CD14-positive monocyte (primary cell): ENCODE data around the gene KCNMA1. TPM values are rescaled to one million over a fixed set of nuclear protein-coding genes. Genes with fewer than 3 reads are reported as not detected.

Experiments
- DNase-seq, 3 donors: peaks; one replicate each; pipeline ENCODE4 v3.0.0-alpha.2; 2011 to 2022
- H2AFZ ChIP-seq: 2 replicates; pipeline ENCODE4 v1.6.0; 2012; ENCODE audit warnings: mild to moderate bottlenecking, low read depth, low read length, inconsistent platforms; ENCODE audit not compliant: insufficient read depth, poor library complexity, severe bottlenecking
- H3K27ac ChIP-seq, 2 donors: 1 replicate in 1 of 2; 2 replicates in 1 of 2; pipeline ENCODE4 v1.5.1; 2012 to 2013; ENCODE audit warnings: low read length in 2 of 2, control low read depth in 1 of 2, inconsistent platforms in 1 of 2, low read depth in 1 of 2, mild to moderate bottlenecking in 1 of 2
- H3K27me3 ChIP-seq, 2 donors: one replicate each; pipeline versions ENCODE4 v1.6.0 to v1.6.1; 2011 to 2013; ENCODE audit warnings: low read length in 2 of 2; ENCODE audit not compliant: control insufficient read depth in 2 of 2, insufficient read depth in 2 of 2
- H3K36me3 ChIP-seq, 2 donors: replicated peaks in 1 of 2; 1 replicate in 1 of 2; 2 replicates in 1 of 2; pipeline versions ENCODE4 v1.5.1 to v1.6.1; 2012 to 2013; ENCODE audit warnings: low read length in 2 of 2, control low read depth in 1 of 2, inconsistent platforms in 1 of 2, mild to moderate bottlenecking in 1 of 2; ENCODE audit not compliant: insufficient read depth in 2 of 2, control insufficient read depth in 1 of 2
- H3K4me1 ChIP-seq, 2 donors: 1 replicate in 1 of 2; 2 replicates in 1 of 2; pipeline versions ENCODE4 v1.5.1 to v1.6.1; 2012 to 2013; ENCODE audit warnings: low read length in 2 of 2, control low read depth in 1 of 2, inconsistent platforms in 1 of 2, mild to moderate bottlenecking in 1 of 2, moderate library complexity in 1 of 2; ENCODE audit not compliant: insufficient read depth in 2 of 2, control insufficient read depth in 1 of 2
- H3K4me2 ChIP-seq: replicated peaks from 2 replicates; pipeline ENCODE3; 2012; ENCODE audit warnings: low read length, moderate library complexity, mild to moderate bottlenecking; ENCODE audit not compliant: poor library complexity, severe bottlenecking; ENCODE audit errors: extremely low read depth
- H3K4me3 ChIP-seq, 3 experiments: fragments of 200-600 bp in 1 of 3; sonication (generic) in 1 of 3; replicated peaks in 1 of 3; 1 replicate in 2 of 3; 2 replicates in 1 of 3; pipeline ENCODE4 v1.5.1; 2011 to 2013; ENCODE audit warnings: low read length in 3 of 3, mild to moderate bottlenecking in 3 of 3, control low read depth in 2 of 3, low read depth in 2 of 3, inconsistent platforms in 1 of 3, moderate library complexity in 1 of 3
- H3K79me2 ChIP-seq: 2 replicates; pipeline ENCODE4 v1.6.0; 2012; ENCODE audit warnings: mild to moderate bottlenecking, control low read depth, inconsistent platforms, low read length, moderate library complexity; ENCODE audit not compliant: insufficient read depth
- H3K9ac ChIP-seq: 2 replicates; pipeline ENCODE4 v1.6.0; 2017; ENCODE audit warnings: low read length, mild to moderate bottlenecking; ENCODE audit not compliant: insufficient read depth, poor library complexity, severe bottlenecking
- H3K9me3 ChIP-seq, 2 donors: replicated peaks in 1 of 2; 1 replicate in 1 of 2; 2 replicates in 1 of 2; pipeline versions ENCODE4 v1.5.1 to v1.6.1; 2012 to 2013; ENCODE audit warnings: low read length in 2 of 2, control low read depth in 1 of 2; ENCODE audit not compliant: control insufficient read depth in 1 of 2, insufficient read depth in 1 of 2
- H4K20me1 ChIP-seq: 2 replicates; pipeline ENCODE4 v1.6.0; 2012; ENCODE audit warnings: mild to moderate bottlenecking, low read length, control low read depth, moderate library complexity; ENCODE audit not compliant: insufficient read depth
- H3K27ac Mint-ChIP-seq, 7 donors: one replicate each; pipeline ENCODE4 v1.8.0; 2020; ENCODE audit warnings: mild to moderate bottlenecking in 7 of 7, mixed read lengths in 7 of 7, moderate library complexity in 6 of 7, inconsistent platforms in 2 of 7
- H3K27me3 Mint-ChIP-seq, 3 donors: one replicate each; pipeline ENCODE4 v1.8.0; 2021 to 2022; ENCODE audit warnings: low read depth in 3 of 3, mild to moderate bottlenecking in 3 of 3, mixed read lengths in 3 of 3, moderate library complexity in 3 of 3, inconsistent platforms in 1 of 3
- H3K36me3 Mint-ChIP-seq, 2 donors: one replicate each; pipeline ENCODE4 v1.8.0; 2020; ENCODE audit warnings: mixed read lengths in 2 of 2, inconsistent platforms in 1 of 2, mild to moderate bottlenecking in 1 of 2
- H3K4me1 Mint-ChIP-seq: one replicate; pipeline ENCODE4 v1.8.0; 2020; ENCODE audit warnings: mild to moderate bottlenecking, mixed read lengths
- H3K4me3 Mint-ChIP-seq, 2 donors: one replicate each; pipeline ENCODE4 v1.8.0; 2020; ENCODE audit warnings: mild to moderate bottlenecking in 2 of 2, mixed read lengths in 2 of 2, moderate library complexity in 1 of 2
- H3K9me3 Mint-ChIP-seq, 7 donors: one replicate each; pipeline ENCODE4 v1.8.0; 2020 to 2022; ENCODE audit warnings: mixed read lengths in 7 of 7, mild to moderate bottlenecking in 6 of 7, moderate library complexity in 6 of 7, inconsistent platforms in 2 of 7
- WGBS: methylation state at CpG from one replicate; pipeline ENCODE4 v1.1.5; 2013; ENCODE audit warnings: missing lambda C conversion rate; ENCODE audit not compliant: insufficient coverage; 5-methylcytosine and 5-hydroxymethylcytosine counted together
- intact Hi-C, 2 donors: fragments of 100-400 bp; cut with micrococcal nuclease; formaldehyde crosslinking; loops; one replicate each; pipeline versions ENCODE4 v1.15.0 to v1.15.1; 2023
- polyA plus RNA-seq, 3 donors: library from polyadenylated mRNA; depleted of rRNA in 1 of 3; unstranded in 2 of 3; stranded (reverse) in 1 of 3; fragments of 300-500 nt in 2 of 3; fragments of >200 nt in 1 of 3; fragmentation: Illumina TruSeq in 2 of 3; gene quantifications; 1 replicate in 2 of 3; 2 replicates in 1 of 3; pipeline ENCODE4 v1.2.3, GENCODE V29; 2012 to 2021
- TF ChIP-seq, protein P1 (sequence below): fragments of 200-600 bp; IDR thresholded peaks from one replicate; pipeline ENCODE4 v1.8.0; 2022; ENCODE audit warnings: antibody characterized with exemption, mild to moderate bottlenecking

The KCNMA1 gene
- polyA plus RNA-seq, 3 donors, result 0.11 to 1.0 TPM; not detected in 1

DNA sequence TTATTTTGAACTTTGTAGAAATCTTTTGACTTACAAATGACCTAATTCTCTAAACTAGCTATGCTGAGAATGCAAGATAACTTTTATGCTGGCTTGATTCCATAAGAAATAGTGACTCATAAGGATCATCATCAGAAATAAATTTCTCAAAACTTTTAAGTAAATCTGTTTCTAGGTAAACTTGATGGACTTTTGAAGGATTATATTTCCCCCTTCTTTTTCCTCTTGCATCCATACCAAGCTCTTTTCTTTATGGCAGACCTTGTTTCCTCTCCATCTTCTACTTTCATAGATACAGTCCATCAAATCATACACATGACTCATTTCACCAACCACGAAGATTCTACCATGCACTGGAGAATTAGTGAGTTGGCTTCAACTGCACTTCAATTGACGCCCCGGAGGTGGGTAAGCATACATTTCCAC, 336.3 kb downstream of the KCNMA1 start:
- H3K27me3 Mint-ChIP-seq, result peaks cover 10 to 22% (median 16%) of the 10 kb centered on the region in 3 donors
- no peak overlapping the region for H3K9ac ChIP-seq
- no peak overlapping the region for H3K27ac ChIP-seq
- H3K27ac Mint-ChIP-seq, result no peak overlapping the region
- H3K36me3 Mint-ChIP-seq, result no peaks in the 10 kb centered on the region
- no peaks in the 10 kb centered on the region for H3K4me1 ChIP-seq
- H3K79me2 ChIP-seq, result no peaks in the 10 kb centered on the region
- H2AFZ ChIP-seq, result no peak overlapping the region
- intact Hi-C loops, result no loop called here
- no peak for DNase-seq
- H3K27me3 ChIP-seq, result no peaks in the 10 kb centered on the region
- H3K4me3 ChIP-seq, result no peak overlapping the region
- no peaks in the 10 kb centered on the region for H3K36me3 ChIP-seq
- H4K20me1 ChIP-seq, result no peaks in the 10 kb centered on the region
- TF ChIP-seq, protein P1, sequence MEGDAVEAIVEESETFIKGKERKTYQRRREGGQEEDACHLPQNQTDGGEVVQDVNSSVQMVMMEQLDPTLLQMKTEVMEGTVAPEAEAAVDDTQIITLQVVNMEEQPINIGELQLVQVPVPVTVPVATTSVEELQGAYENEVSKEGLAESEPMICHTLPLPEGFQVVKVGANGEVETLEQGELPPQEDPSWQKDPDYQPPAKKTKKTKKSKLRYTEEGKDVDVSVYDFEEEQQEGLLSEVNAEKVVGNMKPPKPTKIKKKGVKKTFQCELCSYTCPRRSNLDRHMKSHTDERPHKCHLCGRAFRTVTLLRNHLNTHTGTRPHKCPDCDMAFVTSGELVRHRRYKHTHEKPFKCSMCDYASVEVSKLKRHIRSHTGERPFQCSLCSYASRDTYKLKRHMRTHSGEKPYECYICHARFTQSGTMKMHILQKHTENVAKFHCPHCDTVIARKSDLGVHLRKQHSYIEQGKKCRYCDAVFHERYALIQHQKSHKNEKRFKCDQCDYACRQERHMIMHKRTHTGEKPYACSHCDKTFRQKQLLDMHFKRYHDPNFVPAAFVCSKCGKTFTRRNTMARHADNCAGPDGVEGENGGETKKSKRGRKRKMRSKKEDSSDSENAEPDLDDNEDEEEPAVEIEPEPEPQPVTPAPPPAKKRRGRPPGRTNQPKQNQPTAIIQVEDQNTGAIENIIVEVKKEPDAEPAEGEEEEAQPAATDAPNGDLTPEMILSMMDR, result no peak
- peaks cover 4 to 12% of the 10 kb centered on the region in 2 donors for H3K9me3 ChIP-seq
- peaks cover 2 to 12% (median 7%) of the 10 kb centered on the region in 7 donors for H3K9me3 Mint-ChIP-seq
- no CpG with 5 or more reads among the region's 3 CpGs for WGBS
- no peak overlapping the region for H3K4me2 ChIP-seq
- H3K4me3 Mint-ChIP-seq, result no peak overlapping the region
- no peaks in the 10 kb centered on the region for H3K4me1 Mint-ChIP-seq

GRCh38 chr10:77300682-77301302, 336.8 kb downstream of the KCNMA1 start:
- no peak overlapping the region for H3K27ac ChIP-seq
- no peaks in the 10 kb centered on the region for H3K4me1 ChIP-seq
- H3K36me3 Mint-ChIP-seq, result no peaks in the 10 kb centered on the region
- H3K36me3 ChIP-seq, result no peaks in the 10 kb centered on the region
- H2AFZ ChIP-seq, result no peak overlapping the region
- H3K4me2 ChIP-seq, result no peak overlapping the region
- whole genome bisulfite sequencing, result 86% methylated on average over 1 of the region's 3 CpGs
- H3K27me3 Mint-ChIP-seq, result peaks cover 8 to 17% (median 12%) of the 10 kb centered on the region in 3 donors
- intact Hi-C loops, result no loop called here
- no peak overlapping the region for H3K27ac Mint-ChIP-seq
- no peaks in the 10 kb centered on the region for H3K27me3 ChIP-seq
- no peak for DNase-seq
- H3K4me1 Mint-ChIP-seq, result no peaks in the 10 kb centered on the region
- H3K79me2 ChIP-seq, result no peaks in the 10 kb centered on the region
- H3K4me3 Mint-ChIP-seq, result no peak overlapping the region
- peaks cover 2 to 12% (median 7%) of the 10 kb centered on the region in 7 donors for H3K9me3 Mint-ChIP-seq
- TF ChIP-seq, protein P1, result no peak
- H3K9me3 ChIP-seq, result peaks cover 4 to 12% of the 10 kb centered on the region in 2 donors
- H3K4me3 ChIP-seq, result no peak overlapping the region
- no peak overlapping the region for H3K9ac ChIP-seq
- H4K20me1 ChIP-seq, result no peaks in the 10 kb centered on the region
